Fibroblast of pulmonary artery (primary cell): ENCODE measurements around the gene EPB41L5.

Source experiments
- DNase-seq: peaks from one replicate; pipeline ENCODE4 v3.0.0-alpha.2; 2010; ENCODE audit warnings: low read depth
- H3K4me3 ChIP-seq: replicated peaks from 2 replicates; pipeline ENCODE4 v1.5.1; 2011; ENCODE audit warnings: low read depth, mild to moderate bottlenecking, control low read depth, low read length, moderate library complexity
- TF ChIP-seq, protein P1 (sequence below): IDR thresholded peaks from 2 replicates; pipeline ENCODE4 v1.5.1; 2011; ENCODE audit warnings: mild to moderate bottlenecking, control low read depth, low read length, inconsistent platforms; ENCODE audit errors: missing control alignments

EPB41L5 gene

GRCh38 chr2:120140866-120141265, 128.0 kb downstream of the EPB41L5 start:
- TF ChIP-seq, protein P1, sequence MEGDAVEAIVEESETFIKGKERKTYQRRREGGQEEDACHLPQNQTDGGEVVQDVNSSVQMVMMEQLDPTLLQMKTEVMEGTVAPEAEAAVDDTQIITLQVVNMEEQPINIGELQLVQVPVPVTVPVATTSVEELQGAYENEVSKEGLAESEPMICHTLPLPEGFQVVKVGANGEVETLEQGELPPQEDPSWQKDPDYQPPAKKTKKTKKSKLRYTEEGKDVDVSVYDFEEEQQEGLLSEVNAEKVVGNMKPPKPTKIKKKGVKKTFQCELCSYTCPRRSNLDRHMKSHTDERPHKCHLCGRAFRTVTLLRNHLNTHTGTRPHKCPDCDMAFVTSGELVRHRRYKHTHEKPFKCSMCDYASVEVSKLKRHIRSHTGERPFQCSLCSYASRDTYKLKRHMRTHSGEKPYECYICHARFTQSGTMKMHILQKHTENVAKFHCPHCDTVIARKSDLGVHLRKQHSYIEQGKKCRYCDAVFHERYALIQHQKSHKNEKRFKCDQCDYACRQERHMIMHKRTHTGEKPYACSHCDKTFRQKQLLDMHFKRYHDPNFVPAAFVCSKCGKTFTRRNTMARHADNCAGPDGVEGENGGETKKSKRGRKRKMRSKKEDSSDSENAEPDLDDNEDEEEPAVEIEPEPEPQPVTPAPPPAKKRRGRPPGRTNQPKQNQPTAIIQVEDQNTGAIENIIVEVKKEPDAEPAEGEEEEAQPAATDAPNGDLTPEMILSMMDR = no peak
- peak; percentile 17 for DNase-seq
- H3K4me3 ChIP-seq = no peak overlapping the region

GRCh38 chr2:120141300-120142069, 128.6 kb downstream of the EPB41L5 start:
- H3K4me3 ChIP-seq = no peak overlapping the region
- TF ChIP-seq, protein P1 = no peak
- DNase-seq = no peak

GRCh38 chr2:120142528-120143219, 129.8 kb downstream of the EPB41L5 start:
- no peak for DNase-seq
- TF ChIP-seq, protein P1 = no peak
- H3K4me3 ChIP-seq = no peak overlapping the region

DNA sequence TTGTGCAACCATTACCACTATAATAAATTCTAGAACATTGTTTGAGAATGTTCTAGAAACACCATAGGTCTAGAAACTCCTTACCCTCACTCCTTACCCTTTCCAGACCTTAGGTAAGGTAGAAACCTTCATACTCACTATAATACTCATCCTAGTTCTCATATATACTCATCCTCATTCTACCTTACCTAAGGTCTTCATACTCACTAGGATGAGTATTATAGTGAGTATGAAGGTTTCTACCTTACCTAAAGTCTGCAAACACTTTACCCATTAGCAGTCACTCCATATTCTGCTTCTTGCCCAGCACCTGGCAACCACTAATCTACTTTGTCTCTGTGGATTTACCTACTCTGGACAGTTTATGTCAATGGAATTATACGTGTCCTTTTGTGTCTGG, 135.4 kb downstream of the EPB41L5 start:
- H3K4me3 ChIP-seq = no peak overlapping the region
- no peak for DNase-seq
- TF ChIP-seq, protein P1 = no peak

GRCh38 chr2:120148669-120149068, 135.8 kb downstream of the EPB41L5 start:
- TF ChIP-seq, protein P1 = no peak
- H3K4me3 ChIP-seq = no peak overlapping the region
- DNase-seq = no peak

GRCh38 chr2:120149406-120149805, 136.5 kb downstream of the EPB41L5 start:
- TF ChIP-seq, protein P1 = no peak
- H3K4me3 ChIP-seq = no peak overlapping the region
- DNase-seq = no peak
